K562 (cell line): Measurements from ENCODE around the gene ADI1. TPM values are rescaled to one million over a fixed set of nuclear protein-coding genes. Genes with fewer than 3 reads are reported as not detected.

Experiments
- ATF2 ChIP-seq: sonication (generic); formaldehyde crosslinking; IDR thresholded peaks from 2 replicates; pipeline ENCODE4 v1.8.1; 2022; ENCODE audit warnings: missing genetic modification reagents
- CREM ChIP-seq: IDR thresholded peaks from 2 replicates; pipeline ENCODE4 v1.6.1; 2014; ENCODE audit warnings: antibody characterized with exemption, low read depth
- CXXC5 ChIP-seq: fragments of 250-450 bp; sonication (Bioruptor Pico); IDR thresholded peaks from 2 replicates; pipeline ENCODE4 v1.8.0; 2022; ENCODE audit warnings: inconsistent platforms, mild to moderate bottlenecking, moderate library complexity
- DACH1 ChIP-seq: fragments of 450-650 bp; IDR thresholded peaks from 2 replicates; pipeline ENCODE4 v1.6.1; 2018; ENCODE audit not compliant: partially characterized antibody
- DIDO1 ChIP-seq: fragments of 450-650 bp; IDR thresholded peaks from 2 replicates; pipeline ENCODE4 v1.6.1; 2016; ENCODE audit warnings: low read depth, missing biosample characterization, missing genetic modification characterization
- EGR1 ChIP-seq: fragments of 450-650 bp; conservative IDR thresholded peaks from 2 replicates; pipeline ENCODE4 v1.6.1; 2017; ENCODE audit warnings: mild to moderate bottlenecking
- FOXA3 ChIP-seq, 2 experiments: fragments of 450-650 bp in 1 of 2; sonication (generic) in 1 of 2; formaldehyde crosslinking; IDR thresholded peaks in 1 of 2; conservative IDR thresholded peaks in 1 of 2; 2 replicates each; pipeline versions ENCODE4 v1.4.0 to v1.8.0; 2020 to 2022; ENCODE audit warnings: mild to moderate bottlenecking in 2 of 2, missing genetic modification reagents in 1 of 2
- FOXP1 ChIP-seq: sonication (generic); formaldehyde crosslinking; IDR thresholded peaks from 2 replicates; pipeline ENCODE4 v1.8.0; 2022; ENCODE audit warnings: mild to moderate bottlenecking, missing genetic modification reagents
- GABPB1 ChIP-seq: sonication (generic); formaldehyde crosslinking; IDR thresholded peaks from 2 replicates; pipeline ENCODE4 v1.8.0; 2022; ENCODE audit warnings: mild to moderate bottlenecking, missing genetic modification reagents
- KAT2B ChIP-seq: IDR thresholded peaks from one replicate; pipeline ENCODE4 v1.6.1; 2012; ENCODE audit warnings: low read depth, mild to moderate bottlenecking, control low read depth, inconsistent platforms, low read length, moderate library complexity
- KLF16 ChIP-seq: IDR thresholded peaks from 2 replicates; pipeline ENCODE4 v1.6.1; 2016; ENCODE audit warnings: antibody characterized with exemption
- MEIS2 ChIP-seq: fragments of 450-650 bp; IDR thresholded peaks from 2 replicates; pipeline ENCODE4 v1.6.1; 2014; ENCODE audit warnings: mild to moderate bottlenecking; ENCODE audit not compliant: partially characterized antibody
- REST ChIP-seq, 2 experiments: fragments of 450-650 bp; formaldehyde crosslinking in 1 of 2; IDR thresholded peaks; 2 replicates each; pipeline versions ENCODE4 v1.4.0 to v1.6.1; 2014 to 2020; ENCODE audit warnings: mild to moderate bottlenecking in 2 of 2, borderline replicate concordance in 1 of 2, low read depth in 1 of 2
- SMAD3 ChIP-seq: fragments of 450-650 bp; formaldehyde crosslinking; conservative IDR thresholded peaks from 2 replicates; pipeline ENCODE4 v1.4.0; 2020; ENCODE audit warnings: mild to moderate bottlenecking
- SMARCA4 ChIP-seq: fragments of 450-650 bp; IDR thresholded peaks from 2 replicates; pipeline ENCODE4 v1.6.1; 2016
- SNIP1 ChIP-seq: fragments of 450-650 bp; IDR thresholded peaks from 2 replicates; pipeline ENCODE4 v1.7.1; 2017; ENCODE audit warnings: low read depth, mild to moderate bottlenecking
- TAL1 ChIP-seq: fragments of 450-650 bp; IDR thresholded peaks from 2 replicates; pipeline ENCODE4 v1.6.1; 2016; ENCODE audit warnings: mild to moderate bottlenecking
- U2AF2 ChIP-seq: fragments of 200-400 bp; formaldehyde crosslinking; optimal IDR thresholded peaks from 2 replicates; pipeline ENCODE3; 2017; ENCODE audit warnings: low read depth, mild to moderate bottlenecking, low read length
- XRCC3 ChIP-seq: fragments of 450-650 bp; IDR thresholded peaks from 2 replicates; pipeline ENCODE4 v1.6.1; 2017; ENCODE audit warnings: mild to moderate bottlenecking, moderate library complexity
- ZNF232 ChIP-seq: sonication (generic); formaldehyde crosslinking; IDR thresholded peaks from 2 replicates; pipeline ENCODE4 v1.8.0; 2022; ENCODE audit warnings: mild to moderate bottlenecking, missing genetic modification reagents
- ZNF561 ChIP-seq: fragments of 450-650 bp; formaldehyde crosslinking; conservative IDR thresholded peaks from 2 replicates; pipeline ENCODE4 v1.4.0; 2020; ENCODE audit warnings: mild to moderate bottlenecking, moderate library complexity
- polyA plus RNA-seq, 8 experiments: library from polyadenylated mRNA; depleted of rRNA in 4 of 8; stranded (reverse) in 5 of 8; unstranded in 3 of 8; fragments of >200 nt; fragmentation: Nextera tagmentation in 2 of 8; fragmentation: Illumina TruSeq in 1 of 8; extraction: Ambion mirVana in 2 of 8; extraction: Trizol in 1 of 8; gene quantifications; 2 replicates each; pipeline versions ENCODE4 v1.2.1 to v1.2.3, GENCODE V29; 2011 to 2014; ENCODE audit warnings: inconsistent platforms in 1 of 8, missing spikeins in 1 of 8
- total RNA-seq, 7 experiments: library from RNA; depleted of rRNA in 6 of 7; stranded (reverse); fragments of >200 nt in 6 of 7; fragmentation: Illumina TruSeq in 2 of 7; extraction: Trizol in 2 of 7; gene quantifications; 2 replicates each; pipeline versions ENCODE4 v1.2.1 to v1.2.3, GENCODE V29; 2011 to 2021; ENCODE audit warnings: low replicate concordance in 1 of 7
- TF ChIP-seq, protein P1 (sequence below): sonication (generic); formaldehyde crosslinking; IDR thresholded peaks from 2 replicates; pipeline ENCODE4 v1.9.0; 2022; ENCODE audit warnings: mild to moderate bottlenecking, missing genetic modification reagents

Gene ADI1
- total and polyA plus RNA-seq, 9 of the 15 experiments (the other 6 are each of a cell fraction or from before 2014, with no cell fraction given): 6.1 to 51.0 (median 27.1) TPM

- TF ChIP-seq, protein P1, sequence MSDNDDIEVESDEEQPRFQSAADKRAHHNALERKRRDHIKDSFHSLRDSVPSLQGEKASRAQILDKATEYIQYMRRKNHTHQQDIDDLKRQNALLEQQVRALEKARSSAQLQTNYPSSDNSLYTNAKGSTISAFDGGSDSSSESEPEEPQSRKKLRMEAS (CRISPR knock-in tag): 0 out of 2 replicates have a peak, but pooled peaks have one; percentile 19
- TF ChIP-seq ZNF561 (CRISPR knock-in tag) (no peak), REST (IDR thresholded peaks at IDR 0.05; ENCODE audit: borderline replicate concordance) (no peak), REST (CRISPR knock-in tag; IDR thresholded peaks at IDR 0.05; ENCODE audit: low read depth) (no peak), CXXC5 (CRISPR knock-in tag) (peak; percentile 39; the same call in 1 of the 2 replicates), MEIS2 (peak; percentile 21), FOXP1 (CRISPR knock-in tag) (no peak), SMARCA4 (peak; percentile 27; the same call in 1 of the 2 replicates), ZNF232 (no peak), KAT2B (no peak), EGR1 (peak; percentile 97), ATF2 (CRISPR knock-in tag) (no peak), CREM (peak; percentile 29; the same call in 1 of the 2 replicates), SMAD3 (CRISPR knock-in tag) (no peak), FOXA3 (CRISPR knock-in tag; conservative IDR thresholded peaks at IDR 0.05 in 1 of 2, IDR thresholded peaks at IDR 0.05 in 1 of 2) (0 out of 4 replicates have a peak, but pooled peaks of 1 of the 2 experiments have one; percentile 41), KLF16 (peak; percentile 48), SNIP1 (no peak), TAL1 (no peak), GABPB1 (CRISPR knock-in tag) (0 out of 2 replicates have a peak, but pooled peaks have one; percentile 4), DIDO1 (tag) (no peak), U2AF2 (no peak), DACH1 (no peak), XRCC3 (no peak)
Measured at GRCh38 chr2:3493615-3494007, 25.7 kb downstream of the ADI1 start (continued).
